Liver (tissue), 9 donors: Measurements from ENCODE around the gene CIB2. TPM values are rescaled to one million over a fixed set of nuclear protein-coding genes. Genes with fewer than 3 reads are reported as not detected.
A peak's percentile ranks its signal among the peaks of the same experiment; 100 is the strongest.

Source experiments
- DNase-seq: peaks from one replicate; pipeline ENCODE4 v3.0.0-alpha.2; 2017; ENCODE audit warnings: low spot score
- H3K27ac ChIP-seq, 2 donors: one replicate each; pipeline ENCODE4 v1.7.0; 2013; ENCODE audit warnings: inconsistent platforms in 2 of 2, low read length in 2 of 2, control low read depth in 1 of 2, low read depth in 1 of 2, mild to moderate bottlenecking in 1 of 2
- H3K27me3 ChIP-seq, 4 donors: one replicate each; pipeline versions ENCODE4 v1.6.1 to v1.7.0; 2013; ENCODE audit warnings: low read length in 3 of 4, inconsistent platforms in 1 of 4, mild to moderate bottlenecking in 1 of 4, moderate library complexity in 1 of 4; ENCODE audit not compliant: control insufficient read depth in 4 of 4, insufficient read depth in 4 of 4
- H3K36me3 ChIP-seq, 4 donors: one replicate each; pipeline versions ENCODE4 v1.6.1 to v1.7.0; 2013; ENCODE audit warnings: low read length in 3 of 4, mild to moderate bottlenecking in 3 of 4, low read depth in 1 of 4, moderate library complexity in 1 of 4; ENCODE audit not compliant: control insufficient read depth in 4 of 4, insufficient read depth in 3 of 4
- H3K4me1 ChIP-seq, 4 donors: one replicate each; pipeline versions ENCODE4 v1.6.1 to v1.7.0; 2013; ENCODE audit warnings: low read length in 3 of 4, mild to moderate bottlenecking in 3 of 4, moderate library complexity in 1 of 4; ENCODE audit not compliant: control insufficient read depth in 4 of 4, insufficient read depth in 4 of 4
- H3K4me3 ChIP-seq, 3 donors: one replicate each; pipeline versions ENCODE4 v1.6.1 to v1.7.0; 2013; ENCODE audit warnings: low read length in 3 of 3, control low read depth in 1 of 3, low read depth in 1 of 3, mild to moderate bottlenecking in 1 of 3
- H3K9ac ChIP-seq, 2 donors: one replicate each; pipeline ENCODE4 v1.7.0; 2013; ENCODE audit warnings: low read length in 2 of 2, mild to moderate bottlenecking in 2 of 2, moderate library complexity in 2 of 2, control low read depth in 1 of 2, low read depth in 1 of 2
- H3K9me3 ChIP-seq, 4 donors: one replicate each; pipeline versions ENCODE4 v1.6.1 to v1.7.0; 2013; ENCODE audit warnings: low read length in 3 of 4; ENCODE audit not compliant: control insufficient read depth in 4 of 4
- FOXA1 ChIP-seq: IDR thresholded peaks from 2 replicates; pipeline ENCODE4 v1.6.1; 2016; ENCODE audit warnings: antibody characterized with exemption
- FOXA2 ChIP-seq: IDR thresholded peaks from 2 replicates; pipeline ENCODE4 v1.6.1; 2016; ENCODE audit warnings: antibody characterized with exemption
- GABPA ChIP-seq, 2 donors: IDR thresholded peaks in 1 of 2; conservative IDR thresholded peaks in 1 of 2; 2 replicates each; pipeline ENCODE4 v1.6.1; 2016; ENCODE audit warnings: antibody characterized with exemption in 2 of 2, mild to moderate bottlenecking in 1 of 2, moderate library complexity in 1 of 2
- HNF4A ChIP-seq, 2 donors: conservative IDR thresholded peaks; 2 replicates each; pipeline ENCODE4 v1.6.1; 2016; ENCODE audit warnings: antibody characterized with exemption in 2 of 2, mild to moderate bottlenecking in 2 of 2
- HNF4G ChIP-seq: IDR thresholded peaks from 2 replicates; pipeline ENCODE4 v1.6.1; 2016; ENCODE audit warnings: antibody characterized with exemption
- JUND ChIP-seq, 2 donors: IDR thresholded peaks; 2 replicates each; pipeline ENCODE4 v1.6.1; 2016; ENCODE audit warnings: antibody characterized with exemption in 2 of 2
- NR2F2 ChIP-seq: IDR thresholded peaks from 2 replicates; pipeline ENCODE4 v1.6.1; 2016; ENCODE audit warnings: antibody characterized with exemption
- RAD21 ChIP-seq, 2 donors: IDR thresholded peaks; 2 replicates each; pipeline ENCODE4 v1.6.1; 2016; ENCODE audit warnings: antibody characterized with exemption in 2 of 2, mild to moderate bottlenecking in 2 of 2
- REST ChIP-seq: IDR thresholded peaks from 2 replicates; pipeline ENCODE4 v1.6.1; 2016; ENCODE audit warnings: antibody characterized with exemption, mild to moderate bottlenecking
- RXRA ChIP-seq, 2 donors: IDR thresholded peaks; 2 replicates each; pipeline ENCODE4 v1.6.1; 2017 to 2018; ENCODE audit warnings: antibody characterized with exemption in 2 of 2, mild to moderate bottlenecking in 1 of 2
- SP1 ChIP-seq: IDR thresholded peaks from 2 replicates; pipeline ENCODE4 v1.6.1; 2018; ENCODE audit warnings: antibody characterized with exemption, mild to moderate bottlenecking
- YY1 ChIP-seq: IDR thresholded peaks from 2 replicates; pipeline ENCODE4 v1.6.1; 2016; ENCODE audit warnings: antibody characterized with exemption, mild to moderate bottlenecking
- WGBS: extraction: QIAGEN DNeasy Blood & Tissue Kit; methylation state at CpG from one replicate; pipeline ENCODE4 v1.1.7; 2013; 5-methylcytosine and 5-hydroxymethylcytosine counted together
- polyA plus RNA-seq, 2 donors: library from polyadenylated mRNA; stranded (reverse) in 1 of 2; unstranded in 1 of 2; fragments of 200-250 nt in 1 of 2; fragments of >200 nt in 1 of 2; fragmentation: Nextera tagmentation in 1 of 2; extraction: Ambion mirVana in 1 of 2; gene quantifications; one replicate each; pipeline versions ENCODE4 v1.2.1 to v1.2.3, GENCODE V29; 2013 to 2015
- total RNA-seq, 2 donors: library from RNA; depleted of rRNA; stranded (reverse); fragments of >200 nt; gene quantifications; one replicate each; pipeline ENCODE4 v1.2.3, GENCODE V29; 2014
- TF ChIP-seq, protein P1 (sequence below): IDR thresholded peaks from 2 replicates; pipeline ENCODE4 v1.6.1; 2016; ENCODE audit warnings: antibody characterized with exemption
- TF ChIP-seq, protein P2 (sequence below): IDR thresholded peaks from 2 replicates; pipeline ENCODE4 v1.6.1; 2016; ENCODE audit warnings: antibody characterized with exemption
- donor health status: healthy.
- donor health status: healthy.
- donor health status: healthy.
- donor health status: healthy.
- donor health status: healthy.

Gene CIB2
- total and polyA plus RNA-seq, 4 donors, result 0.25 to 2.2 (median 0.53) TPM

DNA sequence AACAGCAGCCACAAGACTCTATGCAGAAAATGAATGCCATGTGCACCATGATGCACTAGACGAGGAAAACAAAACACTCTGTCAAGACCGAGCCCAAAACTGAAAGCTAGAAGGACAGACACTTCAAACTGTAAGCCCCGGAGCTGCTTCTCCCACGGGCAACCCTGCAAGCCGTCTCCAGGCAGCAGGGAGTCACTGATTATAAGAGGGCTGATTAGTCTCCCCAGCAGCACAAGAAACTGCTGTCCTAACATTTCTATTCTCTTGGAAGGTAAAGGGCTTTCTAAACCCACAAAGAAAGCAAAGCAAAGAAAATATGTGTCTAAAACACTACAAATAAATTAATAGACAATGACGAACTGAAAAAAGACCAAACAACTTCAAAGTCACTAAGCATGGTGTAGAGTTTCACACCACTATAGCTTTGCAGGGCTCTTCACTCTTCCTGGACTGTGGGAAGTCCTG is 69.2 kb downstream of the CIB2 start:
- peak overlapping the region; percentile 22 to 74 for H3K9ac ChIP-seq
- H3K36me3 ChIP-seq, result no peaks in the 10 kb centered on the region
- peak overlapping the region in 1 of 3 donors; percentile 6 for H3K4me3 ChIP-seq
- H3K27me3 ChIP-seq, result no peaks in the 10 kb centered on the region
- H3K27ac ChIP-seq, result peak overlapping the region; percentile 58 to 80
- peak; percentile 27 for TF ChIP-seq YY1
- TF ChIP-seq RXRA (IDR thresholded peaks at IDR 0.05), result no peak
- TF ChIP-seq FOXA2, result no peak
- no peak for TF ChIP-seq HNF4A (conservative IDR thresholded peaks at IDR 0.05)
- TF ChIP-seq, protein P1, sequence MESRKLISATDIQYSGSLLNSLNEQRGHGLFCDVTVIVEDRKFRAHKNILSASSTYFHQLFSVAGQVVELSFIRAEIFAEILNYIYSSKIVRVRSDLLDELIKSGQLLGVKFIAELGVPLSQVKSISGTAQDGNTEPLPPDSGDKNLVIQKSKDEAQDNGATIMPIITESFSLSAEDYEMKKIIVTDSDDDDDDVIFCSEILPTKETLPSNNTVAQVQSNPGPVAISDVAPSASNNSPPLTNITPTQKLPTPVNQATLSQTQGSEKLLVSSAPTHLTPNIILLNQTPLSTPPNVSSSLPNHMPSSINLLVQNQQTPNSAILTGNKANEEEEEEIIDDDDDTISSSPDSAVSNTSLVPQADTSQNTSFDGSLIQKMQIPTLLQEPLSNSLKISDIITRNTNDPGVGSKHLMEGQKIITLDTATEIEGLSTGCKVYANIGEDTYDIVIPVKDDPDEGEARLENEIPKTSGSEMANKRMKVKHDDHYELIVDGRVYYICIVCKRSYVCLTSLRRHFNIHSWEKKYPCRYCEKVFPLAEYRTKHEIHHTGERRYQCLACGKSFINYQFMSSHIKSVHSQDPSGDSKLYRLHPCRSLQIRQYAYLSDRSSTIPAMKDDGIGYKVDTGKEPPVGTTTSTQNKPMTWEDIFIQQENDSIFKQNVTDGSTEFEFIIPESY, result no peak
- TF ChIP-seq HNF4G, result no peak
- DNase-seq, result no peak
- H3K9me3 ChIP-seq, result no peaks in the 10 kb centered on the region
- WGBS, result 4% methylated on average over 6 of the region's 6 CpGs
- peaks cover 24 to 68% (median 44%) of the 10 kb centered on the region in 4 donors for H3K4me1 ChIP-seq

DNA sequence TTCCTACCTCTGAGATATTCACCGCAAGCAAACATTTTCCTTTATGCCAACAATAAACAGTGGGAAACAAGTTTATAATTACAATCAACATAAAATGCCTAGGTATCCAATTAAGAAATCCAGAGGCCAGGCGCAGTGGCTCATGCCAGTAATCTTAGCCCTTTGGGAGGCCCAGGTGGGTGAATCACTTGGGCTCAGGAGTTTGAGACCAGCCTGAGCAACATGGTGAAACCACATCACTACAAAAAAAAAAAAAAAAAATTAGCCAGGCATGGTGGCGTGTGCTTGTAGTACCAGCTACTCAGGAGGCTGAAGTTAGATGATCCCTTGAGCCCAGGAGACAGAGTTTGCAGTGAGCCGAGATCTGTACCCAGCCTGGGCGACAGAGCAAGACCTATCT is 71.0 kb downstream of the CIB2 start:
- Histone ChIP-seq H3K36me3 (no peaks in the 10 kb centered on the region), H3K27me3 (no peaks in the 10 kb centered on the region), H3K4me3 (no peak overlapping the region), H3K27ac (peak overlapping the region; percentile 2 to 58), H3K9ac (peak overlapping the region in 1 of 2 donors; percentile 39), H3K4me1 (peaks cover 22 to 69% (median 49%) of the 10 kb centered on the region in 4 donors), H3K9me3 (no peaks in the 10 kb centered on the region)
- WGBS, result 91% methylated on average over 5 of the region's 5 CpGs
- TF ChIP-seq HNF4A (conservative IDR thresholded peaks at IDR 0.05), result no peak
- no peak for TF ChIP-seq YY1
- no peak for TF ChIP-seq RXRA (IDR thresholded peaks at IDR 0.05)
- no peak for TF ChIP-seq REST
- no peak for TF ChIP-seq RAD21 (IDR thresholded peaks at IDR 0.05)
- TF ChIP-seq NR2F2, result no peak
- no peak for TF ChIP-seq GABPA (IDR thresholded peaks at IDR 0.05 in 1 of 2, conservative IDR thresholded peaks at IDR 0.05 in 1 of 2)
- TF ChIP-seq FOXA2, result no peak
- no peak for DNase-seq

GRCh38 chr15:78059110-78059839 is 72.0 kb downstream of the CIB2 start:
- Histone ChIP-seq H3K9me3 (no peaks in the 10 kb centered on the region), H3K27me3 (no peaks in the 10 kb centered on the region), H3K4me1 (peaks cover 21 to 63% (median 51%) of the 10 kb centered on the region in 4 donors), H3K4me3 (no peak overlapping the region), H3K36me3 (no peaks in the 10 kb centered on the region), H3K9ac (no peak overlapping the region), H3K27ac (peak overlapping the region; percentile 2 to 26)
- no peak for DNase-seq
- 89% methylated on average over 3 of the region's 3 CpGs for WGBS
- TF ChIP-seq JUND (IDR thresholded peaks at IDR 0.05) (no peak), FOXA1 (no peak), NR2F2 (no peak), GABPA (IDR thresholded peaks at IDR 0.05 in 1 of 2, conservative IDR thresholded peaks at IDR 0.05 in 1 of 2) (no peak), SP1 (no peak), HNF4G (no peak), RAD21 (IDR thresholded peaks at IDR 0.05) (no peak), FOXA2 (no peak)
- TF ChIP-seq, protein P2, sequence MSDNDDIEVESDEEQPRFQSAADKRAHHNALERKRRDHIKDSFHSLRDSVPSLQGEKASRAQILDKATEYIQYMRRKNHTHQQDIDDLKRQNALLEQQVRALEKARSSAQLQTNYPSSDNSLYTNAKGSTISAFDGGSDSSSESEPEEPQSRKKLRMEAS, result no peak
- TF ChIP-seq, protein P1, result no peak
